AG04450 (cell line): Measurements from ENCODE around the gene TMTC3. TPM values are rescaled to one million over a fixed set of nuclear protein-coding genes. Genes with fewer than 3 reads are reported as not detected.
A peak's percentile ranks its signal among the peaks of the same experiment; 100 is the strongest.

ENCODE experiments used
- CTCF ChIA-PET: fragments of 300-600, 350-600 bp; formaldehyde crosslinking; extraction: SDS; loops from one replicate; lab custom pipeline; 2022; ENCODE audit warnings: antibody characterized with exemption, inconsistent platforms; lab: Charles Lee
- POLR2A ChIA-PET: fragments of 350-600 bp; formaldehyde crosslinking; extraction: SDS; loops from one replicate; lab custom pipeline; 2021; ENCODE audit warnings: antibody characterized with exemption, inconsistent platforms; lab: Yijun Ruan, JAX
- DNase-seq: peaks from one replicate; pipeline ENCODE4 v3.0.0-alpha.2; 2011; ENCODE audit warnings: low read depth, low spot score
- H3K27ac ChIP-seq: one replicate; pipeline ENCODE4 v1.5.1; 2012; ENCODE audit warnings: low read depth, low read length, control low read depth
- H3K27me3 ChIP-seq: one replicate; pipeline ENCODE4 v1.6.0; 2012; ENCODE audit warnings: low read length; ENCODE audit not compliant: control insufficient read depth, insufficient read depth
- H3K4me3 ChIP-seq: 2 replicates; pipeline ENCODE4 v1.5.1; 2011; ENCODE audit warnings: mild to moderate bottlenecking, low read depth, low read length, control low read depth
- H3K9me3 ChIP-seq: 2 replicates; pipeline ENCODE4 v1.5.1; 2012; ENCODE audit warnings: low read length; ENCODE audit not compliant: control insufficient read depth, insufficient read depth
- polyA minus RNA-seq: library from RNA; depleted of rRNA, polyadenylated mRNA; stranded (reverse); fragments of >200 nt; gene quantifications from 2 replicates; pipeline ENCODE4 v1.2.3, GENCODE V29; 2011; rRNA and poly(A)+ RNA removed
- polyA plus RNA-seq: library from polyadenylated mRNA; depleted of rRNA; stranded (reverse); fragments of >200 nt; gene quantifications from 2 replicates; pipeline ENCODE4 v1.2.3, GENCODE V29; 2011; rRNA removed
- TF ChIP-seq, protein P1 (sequence below): IDR thresholded peaks from 2 replicates; pipeline ENCODE4 v1.5.1; 2011; ENCODE audit warnings: low read depth, low read length, control low read depth, inconsistent platforms

The TMTC3 gene
- polyA plus RNA-seq (19.2 and 29.3 TPM in 2 replicates), polyA minus RNA-seq (33.2 and 69.5 TPM in 2 replicates)

GRCh38 chr12:88141774-88142609 lies at the start of gene TMTC3, which contains the start of gene CEP290:
TSS of gene TMTC3 (plus strand) at chr12:88142307. CDS start at chr12:88148316, 6,009 bp downstream.
TSS of gene CEP290 (minus strand) at chr12:88142088. CDS start at chr12:88141307, 781 bp downstream.
- ChIA-PET POLR2A (interaction anchor here (1.0 kb wide), 1 partner anchor 436 kb away, joined by 3 read pairs; no protein-coding TSS in a partner anchor), CTCF (no interaction called here)
- TF ChIP-seq, protein P1, sequence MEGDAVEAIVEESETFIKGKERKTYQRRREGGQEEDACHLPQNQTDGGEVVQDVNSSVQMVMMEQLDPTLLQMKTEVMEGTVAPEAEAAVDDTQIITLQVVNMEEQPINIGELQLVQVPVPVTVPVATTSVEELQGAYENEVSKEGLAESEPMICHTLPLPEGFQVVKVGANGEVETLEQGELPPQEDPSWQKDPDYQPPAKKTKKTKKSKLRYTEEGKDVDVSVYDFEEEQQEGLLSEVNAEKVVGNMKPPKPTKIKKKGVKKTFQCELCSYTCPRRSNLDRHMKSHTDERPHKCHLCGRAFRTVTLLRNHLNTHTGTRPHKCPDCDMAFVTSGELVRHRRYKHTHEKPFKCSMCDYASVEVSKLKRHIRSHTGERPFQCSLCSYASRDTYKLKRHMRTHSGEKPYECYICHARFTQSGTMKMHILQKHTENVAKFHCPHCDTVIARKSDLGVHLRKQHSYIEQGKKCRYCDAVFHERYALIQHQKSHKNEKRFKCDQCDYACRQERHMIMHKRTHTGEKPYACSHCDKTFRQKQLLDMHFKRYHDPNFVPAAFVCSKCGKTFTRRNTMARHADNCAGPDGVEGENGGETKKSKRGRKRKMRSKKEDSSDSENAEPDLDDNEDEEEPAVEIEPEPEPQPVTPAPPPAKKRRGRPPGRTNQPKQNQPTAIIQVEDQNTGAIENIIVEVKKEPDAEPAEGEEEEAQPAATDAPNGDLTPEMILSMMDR: no peak

DNA sequence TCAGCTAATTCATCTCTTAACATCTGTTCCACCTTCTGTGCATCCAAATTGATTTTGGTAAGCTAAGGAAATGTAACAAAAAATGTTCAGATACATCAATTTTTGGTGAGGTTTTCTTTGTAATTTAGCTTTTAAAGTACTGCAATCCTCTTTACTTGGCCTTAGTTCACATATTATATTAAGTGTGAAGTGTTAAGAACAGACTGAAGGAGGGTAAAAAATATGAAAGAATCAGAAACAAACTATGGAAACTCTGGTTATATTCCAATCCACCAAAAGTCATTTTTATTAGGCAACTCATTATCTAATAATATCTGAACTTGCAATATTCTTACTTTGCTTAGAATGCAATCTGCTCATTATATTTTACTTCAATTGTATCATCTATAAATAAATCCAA lies 49.3 kb upstream of the TMTC3 start:
- CTCF ChIA-PET: no interaction called here

More at GRCh38 chr12:88141774-88142609, at the start of gene TMTC3, which contains the start of gene CEP290:
- Histone ChIP-seq H3K4me3 (peak within 1 kb of the TSS; percentile 93), H3K9me3 (no peaks in the 10 kb centered on the region), H3K27ac (peak within 1 kb of the TSS; percentile 53), H3K27me3 (no peaks in the 10 kb centered on the region)
- DNase-seq: peak; percentile 97

DNA sequence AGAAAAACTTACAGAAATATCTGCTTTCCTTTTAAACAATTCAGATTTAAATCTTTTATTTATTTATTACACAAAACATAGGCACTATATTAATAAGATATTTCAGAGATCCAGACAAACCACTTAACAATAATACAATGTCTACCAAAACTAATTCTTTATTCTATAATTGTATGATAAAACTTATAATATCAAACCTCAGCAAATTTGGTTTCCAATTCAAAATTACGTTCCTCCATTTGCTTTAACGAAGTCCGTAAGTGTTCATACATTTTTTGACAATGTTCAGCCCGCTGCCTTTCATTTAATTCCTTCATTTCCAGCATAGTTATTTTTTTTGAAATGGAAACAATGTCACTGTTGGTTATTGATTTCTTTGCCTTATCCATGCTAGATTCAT lies 48.5 kb upstream of the TMTC3 start:
- H3K27me3 ChIP-seq: no peaks in the 10 kb centered on the region
- no peak for DNase-seq
- ChIA-PET CTCF (no interaction called here), POLR2A (no interaction called here)
- TF ChIP-seq, protein P1: no peak
- no peak overlapping the region for H3K27ac ChIP-seq
- no peak overlapping the region for H3K4me3 ChIP-seq
- H3K9me3 ChIP-seq: no peaks in the 10 kb centered on the region

More for the DNA sequence above, 49.3 kb upstream of the TMTC3 start:
- TF ChIP-seq, protein P1: no peak
- POLR2A ChIA-PET: no interaction called here
- Histone ChIP-seq H3K4me3 (no peak overlapping the region), H3K27me3 (no peaks in the 10 kb centered on the region), H3K9me3 (no peaks in the 10 kb centered on the region), H3K27ac (no peak overlapping the region)
- DNase-seq: no peak

- POLR2A ChIA-PET: no interaction called here
- CTCF ChIA-PET: interaction anchor here (0.9 kb wide), 1 partner anchor 472 kb away, joined by 3 read pairs; no protein-coding TSS in a partner anchor
- DNase-seq: no peak
- TF ChIP-seq, protein P1: no peak
- H3K27ac ChIP-seq: no peak overlapping the region
- H3K4me3 ChIP-seq: no peak overlapping the region
- H3K27me3 ChIP-seq: no peaks in the 10 kb centered on the region
- H3K9me3 ChIP-seq: no peaks in the 10 kb centered on the region
Observed at GRCh38 chr12:88108021-88108420, 34.1 kb upstream of the TMTC3 start.
